GM12891 (cell line): Measurements from ENCODE around the gene PDLIM7.

Experiments
- POLR2A ChIP-seq: IDR thresholded peaks from 2 replicates; pipeline ENCODE4 v1.6.1; 2011; ENCODE audit warnings: low read depth, low read length, control low read depth
- POLR2AphosphoS5 ChIP-seq: IDR thresholded peaks from 2 replicates; pipeline ENCODE4 v1.6.1; 2011; ENCODE audit warnings: low read depth, low read length, control low read depth

- no peak for TF ChIP-seq POLR2A
- no peak for TF ChIP-seq POLR2AphosphoS5
These were observed 42.0 kb upstream of the PDLIM7 start for GRCh38 chr5:177539411-177539810.
